OCI-LY3 (cell line): ENCODE measurements around the gene TMEM255B.

Source experiments
- H2AFZ ChIP-seq: fragments of 200-600, 300-600 bp; shearing (Covaris generic); 2 replicates; pipeline ENCODE4 v1.6.0; 2014; ENCODE audit warnings: antibody characterized with exemption, low read depth, low read length
- H3K27ac ChIP-seq: fragments of 200-600, 300-600 bp; sonication (generic); 2 replicates; pipeline ENCODE4 v1.5.1; 2014; ENCODE audit warnings: mild to moderate bottlenecking, low read length, moderate library complexity, mixed read lengths
- H3K27me3 ChIP-seq: fragments of 200-600, 300-600 bp; sonication (generic); 2 replicates; pipeline ENCODE4 v1.6.1; 2014; ENCODE audit warnings: low read depth, low read length, mixed read lengths
- H3K36me3 ChIP-seq: fragments of 200-600, 300-600 bp; sonication (generic); replicated peaks from 2 replicates; pipeline ENCODE3; 2014; ENCODE audit warnings: low read depth, low read length, mixed read lengths
- H3K4me1 ChIP-seq: fragments of 300-600, 200-600 bp; sonication (generic); 2 replicates; pipeline ENCODE4 v1.6.1; 2014; ENCODE audit warnings: low read length, mixed read lengths
- H3K4me2 ChIP-seq: fragments of 200-600, 300-600 bp; sonication (generic); 2 replicates; pipeline ENCODE4 v1.6.1; 2014; ENCODE audit warnings: low read length, mixed read lengths
- H3K4me3 ChIP-seq: fragments of 300-600, 200-600 bp; sonication (generic); 2 replicates; pipeline ENCODE4 v1.5.1; 2014; ENCODE audit warnings: antibody characterized with exemption, mild to moderate bottlenecking, low read length, moderate library complexity
- H3K79me2 ChIP-seq: fragments of 300-600, 200-600 bp; shearing (Covaris generic); 2 replicates; pipeline ENCODE4 v1.6.1; 2014; ENCODE audit warnings: mild to moderate bottlenecking, low read length, mixed read lengths
- H3K9ac ChIP-seq: fragments of 300-600, 200-600 bp; shearing (Covaris generic); 2 replicates; pipeline ENCODE4 v1.6.0; 2014; ENCODE audit warnings: mild to moderate bottlenecking, low read length, moderate library complexity
- H3K9me3 ChIP-seq: fragments of 200-600, 300-600 bp; shearing (Covaris generic); 2 replicates; pipeline ENCODE4 v1.6.1; 2014; ENCODE audit warnings: low read length, mixed read lengths; ENCODE audit not compliant: insufficient read depth
- H4K20me1 ChIP-seq: fragments of 200-600, 300-600 bp; sonication (generic); 2 replicates; pipeline ENCODE4 v1.6.1; 2016; ENCODE audit warnings: low read length, mixed read lengths; ENCODE audit not compliant: insufficient read depth
- CTCF ChIP-seq: fragments of 200-600, 300-600 bp; sonication (generic); IDR thresholded peaks from 2 replicates; pipeline ENCODE4 v1.5.1; 2014; ENCODE audit warnings: antibody characterized with exemption, low read length, low read depth
- EZH2phosphoT487 ChIP-seq: fragments of 200-600 bp; shearing (Covaris generic); IDR thresholded peaks from 2 replicates; pipeline ENCODE4 v1.6.1; 2018; ENCODE audit warnings: antibody characterized with exemption, mixed run types, low read depth

The TMEM255B gene

DNA sequence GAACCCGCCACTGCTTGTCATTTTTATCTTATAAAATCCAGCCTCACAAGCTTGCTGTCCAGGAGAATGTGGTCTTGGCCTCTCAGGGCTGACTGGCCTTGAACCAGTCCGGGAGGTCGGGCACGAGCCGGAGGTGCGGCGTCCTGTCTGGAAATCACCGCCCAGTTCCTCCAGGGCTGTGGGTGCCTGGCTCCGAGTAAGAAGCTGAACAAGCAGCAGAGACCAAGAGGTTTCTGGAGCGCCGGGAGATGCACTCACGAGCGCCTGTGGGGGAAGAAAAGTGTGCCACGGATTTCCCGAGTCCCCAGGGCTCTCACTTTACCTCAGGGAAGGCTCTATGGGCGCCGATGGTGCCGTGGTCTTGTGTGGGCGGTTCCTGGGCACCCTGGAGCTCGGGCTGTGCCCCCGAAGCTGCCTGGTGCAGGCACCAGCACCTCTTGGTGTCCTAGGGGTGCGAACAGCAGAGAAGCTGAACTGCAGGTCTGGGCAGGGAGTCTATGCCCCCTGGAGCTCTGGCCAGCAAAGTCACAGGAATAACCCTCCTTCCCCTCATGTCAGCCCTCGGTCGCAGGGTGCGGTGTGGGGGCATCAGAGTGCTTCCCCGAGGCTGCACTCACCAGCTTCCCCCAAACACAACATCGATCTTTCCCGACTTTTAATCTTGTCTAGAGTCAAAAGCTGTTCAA lies 54.9 kb downstream of the TMEM255B start:
- TF ChIP-seq CTCF, result no peak
- no peak overlapping the region for H3K27ac ChIP-seq
- peaks cover 4% of the 10 kb centered on the region; the same call in 1 of the 2 replicates for H3K9me3 ChIP-seq
- H3K4me1 ChIP-seq, result peaks cover 7% of the 10 kb centered on the region
- H2AFZ ChIP-seq, result no peak overlapping the region
- H3K4me2 ChIP-seq, result no peak overlapping the region
- H3K9ac ChIP-seq, result no peak overlapping the region
- peaks cover 37% of the 10 kb centered on the region for H3K79me2 ChIP-seq
- peaks cover 21% of the 10 kb centered on the region for H3K36me3 ChIP-seq
- peaks cover 19% of the 10 kb centered on the region for H4K20me1 ChIP-seq
- H3K4me3 ChIP-seq, result no peak overlapping the region
- H3K27me3 ChIP-seq, result peaks cover 5% of the 10 kb centered on the region; the same call in 1 of the 2 replicates

DNA sequence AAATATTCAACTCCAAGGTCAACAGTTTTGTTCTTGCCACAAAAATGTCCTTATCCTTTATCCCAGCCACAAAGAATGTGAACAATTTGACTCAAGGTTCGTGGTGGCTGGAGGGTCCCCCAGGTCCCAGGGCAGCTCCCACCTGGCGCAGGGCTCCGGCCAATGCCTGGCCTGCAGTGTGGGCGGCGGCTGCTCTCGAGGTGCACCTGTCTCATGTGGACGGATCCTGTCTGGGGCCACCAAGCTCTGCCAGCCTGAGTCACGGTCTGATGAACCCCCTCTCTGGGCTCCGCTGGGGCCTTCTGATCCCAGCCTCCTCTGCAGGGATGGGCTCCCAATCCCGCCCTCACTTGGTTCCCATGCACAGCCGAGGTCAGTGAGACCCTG lies 55.4 kb downstream of the TMEM255B start:
- no peak overlapping the region for H3K4me3 ChIP-seq
- no peak overlapping the region for H3K4me2 ChIP-seq
- peaks cover 5% of the 10 kb centered on the region; the same call in 1 of the 2 replicates for H3K27me3 ChIP-seq
- peaks cover 27% of the 10 kb centered on the region for H3K36me3 ChIP-seq
- no peak for TF ChIP-seq CTCF
- TF ChIP-seq EZH2phosphoT487, result no peak
- H4K20me1 ChIP-seq, result peaks cover 25% of the 10 kb centered on the region
- H3K9me3 ChIP-seq, result peaks cover 4% of the 10 kb centered on the region; the same call in 1 of the 2 replicates
- H3K9ac ChIP-seq, result no peak overlapping the region
- H2AFZ ChIP-seq, result no peak overlapping the region
- H3K4me1 ChIP-seq, result peaks cover 7% of the 10 kb centered on the region
- H3K27ac ChIP-seq, result no peak overlapping the region
- peaks cover 43% of the 10 kb centered on the region for H3K79me2 ChIP-seq

- peak overlapping the region; percentile 98 for H3K4me3 ChIP-seq
- peak overlapping the region; percentile 94 for H3K9ac ChIP-seq
- no peaks in the 10 kb centered on the region for H3K27me3 ChIP-seq
- H2AFZ ChIP-seq, result peak overlapping the region; percentile 98
- H3K79me2 ChIP-seq, result peaks cover 52% of the 10 kb centered on the region
- H3K4me1 ChIP-seq, result peaks cover 7% of the 10 kb centered on the region
- H3K27ac ChIP-seq, result peak overlapping the region; percentile 69
- TF ChIP-seq EZH2phosphoT487, result no peak
- no peak for TF ChIP-seq CTCF
- peak overlapping the region; percentile 96 for H3K4me2 ChIP-seq
- no peaks in the 10 kb centered on the region for H3K9me3 ChIP-seq
- H4K20me1 ChIP-seq, result peaks cover 35% of the 10 kb centered on the region
- peaks cover 36% of the 10 kb centered on the region for H3K36me3 ChIP-seq
These were observed 56.4 kb downstream of the TMEM255B start for GRCh38 chr13:113815151-113816058.
